Smooth muscle cell of the brain vasculature (primary cell): ENCODE results near the gene COCH.

Source experiments
- DNase-seq: peaks from one replicate; pipeline ENCODE4 v3.0.0-alpha.2; 2012; ENCODE audit warnings: low read depth, low spot score

Gene COCH

DNA sequence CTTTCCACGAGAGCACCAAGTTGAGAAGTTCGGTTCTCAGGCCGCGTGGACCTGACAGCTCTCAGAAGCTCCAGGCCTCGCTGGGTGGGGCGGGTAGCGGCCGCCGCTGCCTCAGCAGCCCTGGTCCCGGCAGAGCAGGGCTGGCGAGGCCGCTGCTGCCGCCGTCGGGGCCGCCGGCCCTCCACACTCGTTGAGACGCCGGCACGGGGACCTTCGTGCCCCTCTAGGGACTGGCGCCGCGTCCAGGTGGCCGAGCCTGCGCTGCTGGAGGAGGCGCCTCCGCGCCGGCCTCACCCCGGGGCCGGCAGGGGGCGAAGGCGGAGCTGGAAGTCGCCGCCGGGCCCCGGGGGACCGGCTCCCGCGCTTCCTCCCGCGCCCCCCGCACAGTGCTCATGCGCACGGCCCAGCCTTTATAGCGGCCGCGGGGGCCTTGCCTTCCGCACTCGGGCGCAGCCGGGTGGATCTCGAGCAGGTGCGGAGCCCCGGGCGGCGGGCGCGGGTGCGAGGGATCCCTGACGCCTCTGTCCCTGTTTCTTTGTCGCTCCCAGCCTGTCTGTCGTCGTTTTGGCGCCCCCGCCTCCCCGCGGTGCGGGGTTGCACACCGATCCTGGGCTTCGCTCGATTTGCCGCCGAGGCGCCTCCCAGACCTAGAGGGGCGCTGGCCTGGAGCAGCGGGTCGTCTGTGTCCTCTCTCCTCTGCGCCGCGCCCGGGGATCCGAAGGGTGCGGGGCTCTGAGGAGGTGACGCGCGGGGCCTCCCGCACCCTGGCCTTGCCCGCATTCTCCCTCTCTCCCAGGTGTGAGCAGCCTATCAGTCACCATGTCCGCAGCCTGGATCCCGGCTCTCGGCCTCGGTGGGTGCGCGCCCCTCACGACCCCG lies at the start of gene COCH:
COCH (plus strand) TSS at position 440 of the 879 bp plus-strand sequence; CDS start at position 820, 380 bp downstream.
- DNase-seq: no peak

DNA sequence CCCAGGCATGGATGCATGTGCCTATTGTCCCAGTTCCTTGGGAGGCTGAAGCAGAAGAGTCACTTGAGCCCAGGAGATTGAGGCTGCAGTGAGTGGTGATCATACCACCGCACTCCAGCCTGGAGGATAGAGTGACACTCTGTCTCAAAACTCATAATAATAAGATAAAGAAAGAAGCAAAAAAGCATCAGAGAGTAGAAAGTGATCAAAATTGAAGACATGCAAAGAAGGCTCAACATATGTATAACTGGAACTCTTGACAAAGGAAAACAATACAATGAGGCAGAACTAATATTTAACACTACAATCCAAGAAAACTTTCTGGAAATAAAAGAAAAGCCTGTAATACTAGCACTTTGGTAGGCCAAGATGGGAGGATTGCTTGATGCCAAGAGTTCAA lies 48.3 kb upstream of the COCH start:
- DNase-seq: no peak

GRCh38 chr14:30829853-30830252 lies 44.5 kb upstream of the COCH start:
- DNase-seq: no peak

- DNase-seq: no peak
These were observed 40.0 kb upstream of the COCH start for GRCh38 chr14:30834353-30834752.

- DNase-seq: no peak
These were observed 36.0 kb upstream of the COCH start for GRCh38 chr14:30838351-30838750.

DNA sequence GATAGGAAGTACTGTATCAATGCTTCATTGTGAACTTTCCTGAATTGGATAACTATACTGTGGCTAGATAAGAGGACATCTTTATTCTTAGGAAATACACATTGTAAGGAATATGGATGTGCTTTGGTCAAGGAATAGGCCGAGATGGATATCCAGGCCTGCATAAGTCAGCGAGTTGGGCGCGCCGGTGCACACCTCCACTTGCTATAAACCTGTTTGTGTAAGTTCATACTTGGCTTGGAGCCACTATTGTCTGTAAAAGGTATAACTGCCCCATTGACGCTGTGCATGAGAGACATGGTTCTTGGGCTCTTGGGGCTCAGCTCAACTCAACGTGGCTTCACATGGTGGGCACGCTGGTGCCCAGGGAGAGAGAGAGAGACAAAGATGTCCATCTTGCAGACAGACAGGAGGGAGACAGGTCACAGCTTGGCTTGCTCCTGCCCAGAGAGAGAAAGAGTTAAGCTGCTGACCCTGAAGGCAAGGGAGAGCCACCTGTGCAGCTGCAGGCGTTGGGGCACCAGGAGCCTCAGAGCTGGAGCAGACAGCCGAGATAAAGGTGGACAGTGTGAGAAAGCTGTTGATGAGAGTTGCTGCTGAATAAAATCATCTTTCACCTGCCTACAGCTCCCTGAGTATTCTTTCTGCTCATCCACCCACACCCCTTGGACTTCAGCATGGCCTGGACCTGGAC lies 34.1 kb upstream of the COCH start:
- no peak for DNase-seq

- no peak for DNase-seq
These were observed 31.9 kb upstream of the COCH start for GRCh38 chr14:30842431-30842830.

DNA sequence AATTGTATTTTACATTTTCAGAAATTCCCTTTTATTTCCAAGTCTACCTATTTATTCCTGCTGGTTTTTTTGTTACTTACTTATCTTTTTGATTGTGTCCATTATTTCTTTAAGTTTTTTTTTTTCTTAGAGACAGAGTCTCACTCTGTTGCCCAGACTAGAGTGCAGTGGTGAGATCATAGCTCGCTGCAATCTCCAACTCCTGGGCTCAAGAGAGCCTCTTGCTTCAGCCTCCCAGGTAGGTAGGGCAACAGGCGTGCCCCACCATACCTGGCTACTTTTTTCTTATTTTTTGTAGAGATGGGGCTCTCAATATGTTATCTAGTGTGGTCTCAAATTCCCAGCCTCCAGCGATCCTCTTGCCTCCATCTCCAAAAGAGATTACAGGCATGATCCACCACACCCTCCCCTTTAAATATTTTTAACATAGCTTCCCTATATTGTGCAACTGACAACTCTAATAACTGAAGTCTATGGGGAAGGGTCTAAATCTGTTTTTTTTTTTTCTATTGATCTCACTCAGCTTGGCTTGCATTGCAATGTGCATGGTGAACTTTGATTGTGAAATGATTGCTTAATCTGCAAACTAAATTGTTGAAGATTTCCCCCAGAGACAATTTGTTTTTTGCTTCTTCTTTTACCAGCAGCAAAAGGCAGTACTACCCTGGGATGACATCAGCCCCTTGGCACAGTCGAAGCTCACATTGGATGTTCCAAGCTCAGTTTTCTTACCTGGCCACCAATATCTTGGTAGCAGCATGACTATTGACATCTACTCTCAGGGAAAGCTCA lies 25.7 kb upstream of the COCH start:
- no peak for DNase-seq

DNA sequence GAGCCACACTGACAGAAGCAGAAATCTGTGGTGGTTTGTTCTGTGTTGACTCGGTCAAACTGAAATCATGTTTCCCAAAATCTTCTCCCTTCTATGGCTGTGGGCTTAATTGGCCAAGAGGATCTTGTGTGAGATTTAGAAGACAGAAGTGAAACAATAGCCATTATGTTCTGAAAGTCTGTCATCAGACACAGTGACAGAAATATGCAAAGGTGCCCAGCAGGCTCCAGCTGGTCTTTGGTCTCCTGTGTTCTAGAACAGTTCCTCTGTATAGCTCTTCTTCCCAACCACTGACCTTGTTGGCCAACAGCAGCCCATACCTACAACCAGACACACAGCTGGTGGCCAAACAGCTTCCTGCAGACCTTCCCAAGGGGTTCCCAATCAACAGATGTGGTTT lies 25.0 kb upstream of the COCH start:
- DNase-seq: no peak

GRCh38 chr14:30849983-30850382 lies 24.4 kb upstream of the COCH start:
- no peak for DNase-seq

GRCh38 chr14:30853946-30854345 lies 20.4 kb upstream of the COCH start:
- no peak for DNase-seq

DNA sequence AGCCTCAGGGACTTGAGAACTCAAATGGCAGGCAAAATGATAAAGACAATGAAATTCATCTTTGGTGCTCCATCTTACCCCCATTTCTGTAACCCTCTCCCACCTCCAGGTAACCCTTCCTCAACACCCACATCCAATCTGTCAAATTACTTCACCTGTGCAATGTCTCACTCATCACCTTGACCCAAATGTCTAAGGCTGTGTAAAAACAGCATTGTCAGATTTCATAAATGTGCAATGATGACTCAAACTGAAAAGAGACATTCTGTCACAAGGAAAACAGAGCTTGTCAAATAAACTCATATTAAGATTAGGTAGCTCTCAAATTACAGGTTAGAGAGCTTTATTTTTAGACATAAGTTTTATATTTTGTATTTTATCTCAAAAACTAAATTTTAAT lies 19.9 kb upstream of the COCH start:
- DNase-seq: no peak

DNA sequence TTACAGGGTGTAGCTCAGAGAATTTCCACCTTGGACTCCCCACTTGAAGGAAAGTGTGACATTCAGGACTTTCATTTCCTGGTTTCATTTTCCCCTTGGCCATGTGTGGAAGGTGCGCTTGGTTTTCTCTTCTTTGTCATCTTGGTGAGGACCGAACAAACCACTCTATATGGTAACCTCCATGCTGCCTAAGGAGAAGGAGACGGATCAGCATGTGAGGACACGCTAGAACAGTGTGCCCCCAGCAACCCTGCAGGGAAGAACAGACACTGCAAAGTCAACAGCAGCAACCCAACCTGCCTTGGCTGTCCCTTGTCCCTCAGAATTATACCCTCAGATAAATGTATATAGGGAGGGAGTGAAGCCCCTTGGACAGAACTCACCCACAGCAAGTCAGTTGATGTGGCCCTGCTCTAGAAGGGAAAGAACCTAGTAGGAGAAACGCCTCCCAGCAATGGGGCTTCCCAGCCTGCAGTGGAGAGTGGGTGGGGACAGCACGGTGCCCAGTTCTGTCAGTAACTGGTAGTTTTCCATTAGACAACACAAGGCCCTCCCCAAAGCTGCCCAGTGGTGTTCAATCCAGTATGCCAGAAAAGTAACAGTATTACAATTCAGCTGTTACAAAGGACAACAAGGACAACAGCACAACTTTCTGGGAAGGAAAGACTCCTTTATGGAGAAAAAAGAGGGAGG lies 18.9 kb upstream of the COCH start:
- no peak for DNase-seq

- no peak for DNase-seq
These were observed 13.2 kb upstream of the COCH start for GRCh38 chr14:30861200-30861599.

- DNase-seq: no peak
These were observed 9.4 kb upstream of the COCH start for GRCh38 chr14:30864934-30865333.

GRCh38 chr14:30868736-30869135 lies 5.6 kb upstream of the COCH start:
- no peak for DNase-seq

- no peak for DNase-seq
These were observed 4.7 kb upstream of the COCH start for GRCh38 chr14:30869551-30870155.

DNA sequence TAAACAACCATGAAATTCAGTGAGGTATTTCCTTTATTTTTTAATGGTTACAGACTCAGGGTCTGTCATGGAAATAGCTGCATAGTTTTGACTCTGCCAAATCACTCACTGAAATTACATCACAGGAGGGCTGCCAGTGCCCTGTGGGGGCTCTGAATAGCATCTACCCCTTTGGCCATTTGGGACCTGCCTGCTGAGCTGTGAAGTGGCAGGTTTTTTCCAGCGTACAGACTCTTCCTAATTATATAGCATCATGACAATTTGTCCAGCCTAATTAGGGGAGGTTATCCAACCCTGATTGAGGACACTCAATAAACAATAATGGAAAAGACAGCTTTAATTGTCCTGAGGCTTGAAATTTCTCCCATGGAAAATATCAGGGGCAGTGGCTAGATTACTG lies 1.8 kb upstream of the COCH start:
- no peak for DNase-seq

- DNase-seq: no peak
These were observed 845 bp upstream of the COCH start for GRCh38 chr14:30873308-30874119.
